Measurements from ENCODE around the gene FAM3B.

- no peak for TF ChIP-seq POLR2AphosphoS5 (IDR thresholded peaks at IDR 0.05; ENCODE audit: low read depth)
- TF ChIP-seq CTCF (IDR thresholded peaks at IDR 0.05; ENCODE audit: insufficient read depth, low read length), result no peak
- TF ChIP-seq REST (IDR thresholded peaks at IDR 0.05; ENCODE audit: insufficient replicate concordance, low read depth), result no peak
- TF ChIP-seq GABPA (IDR thresholded peaks at IDR 0.05; ENCODE audit: low read depth), result no peak
These were observed 36.3 kb upstream of the FAM3B start for GRCh38 chr21:41280115-41280919.
